GM19468 (cell line): Measurements from ENCODE around the gene GTSF1L.

ENCODE experiments used
- ATAC-seq: cut with Tn5 transposase; IDR thresholded peaks from one replicate; pipeline ENCODE4 v1.9.1; 2021; ENCODE audit warnings: mild to moderate bottlenecking, moderate library complexity, moderate number of reproducible peaks; ENCODE audit not compliant: unreplicated experiment; ENCODE audit errors: extremely low read depth

The GTSF1L gene

DNA sequence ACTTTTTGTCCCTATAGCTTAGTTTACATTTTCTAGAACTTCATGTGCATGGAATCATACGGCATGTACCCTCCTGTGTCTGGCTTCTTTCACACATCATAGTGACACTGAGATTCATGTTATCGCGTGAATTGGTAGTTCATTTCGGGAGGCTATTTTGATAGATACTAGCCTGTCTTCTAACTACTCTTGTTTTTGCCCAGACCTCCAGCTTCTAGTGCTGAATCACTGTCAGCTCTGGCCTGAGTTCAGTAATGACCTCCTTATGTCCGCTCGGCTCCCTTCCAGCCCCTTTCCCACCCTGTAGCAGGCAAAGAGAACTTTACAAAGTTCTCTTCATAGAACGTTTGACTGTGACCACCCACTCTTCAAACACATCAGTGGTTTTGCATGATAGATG is 45.8 kb downstream of the GTSF1L start:
- ATAC-seq = no peak

DNA sequence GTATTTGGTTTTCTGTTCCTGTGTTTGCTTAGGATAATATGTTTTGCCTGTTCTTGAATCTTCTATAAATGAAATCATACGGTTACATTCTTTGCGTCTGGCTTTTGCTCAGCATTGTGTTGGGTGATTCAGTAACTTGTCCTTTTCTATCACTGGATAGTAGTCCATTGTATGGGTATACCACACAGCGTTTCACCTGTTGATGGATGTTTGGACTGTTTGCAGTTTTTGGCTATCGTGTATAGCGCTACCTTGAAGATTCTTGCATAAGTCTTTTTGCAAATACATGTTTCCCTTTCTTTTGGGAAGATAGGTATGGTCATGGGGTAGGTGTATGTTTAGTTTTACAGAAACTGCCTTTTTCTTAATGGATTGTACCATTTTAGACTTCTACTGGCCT is 50.4 kb downstream of the GTSF1L start:
- no peak for ATAC-seq
